Esophagus muscularis mucosa (tissue), 4 donors: ENCODE results near the gene SDK2.

ENCODE experiments used
- CTCF ChIP-seq, 3 experiments: fragments of 200-600 bp in 2 of 3; fragments of 450-650 bp in 1 of 3; sonication (generic) in 2 of 3; IDR thresholded peaks; one replicate each; pipeline ENCODE4 v1.5.1; 2017 to 2019; ENCODE audit warnings: antibody characterized with exemption in 3 of 3, mild to moderate bottlenecking in 2 of 3, moderate library complexity in 1 of 3
- EP300 ChIP-seq: sonication (generic); formaldehyde crosslinking; IDR thresholded peaks from one replicate; pipeline ENCODE4 v1.6.1; 2017; ENCODE audit warnings: antibody characterized with exemption
- POLR2AphosphoS5 ChIP-seq, 2 donors: sonication (generic); formaldehyde crosslinking; IDR thresholded peaks; one replicate each; pipeline ENCODE4 v1.6.1; 2017; ENCODE audit warnings: antibody characterized with exemption in 2 of 2

GRCh38 chr17:73550556-73550955 lies 93.7 kb downstream of the SDK2 start:
- TF ChIP-seq POLR2AphosphoS5 (IDR thresholded peaks at IDR 0.05): no peak
- TF ChIP-seq CTCF (IDR thresholded peaks at IDR 0.05): no peak
- no peak for TF ChIP-seq EP300
